ENCODE results near the gene RABGAP1L. TPM values are rescaled to one million over a fixed set of nuclear protein-coding genes. Genes with fewer than 3 reads are reported as not detected.

RABGAP1L gene
- total and polyA plus RNA-seq, 2 of the 8 experiments (the other 6 are each of a cell fraction or from before 2014, with no cell fraction given): 33.3 to 156 TPM

DNA sequence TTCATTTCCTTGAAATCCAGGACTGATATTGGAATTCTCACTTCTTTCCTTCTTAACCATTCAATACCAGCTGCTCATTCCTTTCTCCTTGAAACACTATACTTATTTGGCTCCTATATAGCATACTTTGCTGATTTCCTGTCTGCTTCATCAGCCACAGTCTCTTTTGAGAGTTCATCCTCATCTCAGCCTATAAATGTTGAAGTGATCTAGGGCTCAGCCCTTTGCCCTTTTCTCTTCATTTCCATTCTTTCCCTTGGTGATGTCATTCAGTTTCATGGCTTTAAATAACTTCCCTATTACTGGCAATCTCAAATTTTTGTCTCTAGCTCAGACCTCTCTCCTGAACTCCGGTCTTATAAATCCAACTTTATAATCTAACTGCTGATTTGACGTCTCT lies 24.1 kb upstream of the RABGAP1L start:
- 57% methylated on average over 2 of the region's 2 CpGs; no CpG with 5 or more reads in 1 of the 2 experiments for WGBS, 2 experiments (ENCODE audit: extremely low coverage in 1 of 2, insufficient coverage in 1 of 2, insufficient read length in 1 of 2, insufficient replicate concordance in 2 of 2, low coverage in 1 of 2, low lambda C conversion rate in 2 of 2, missing lambda C conversion rate in 1 of 2)
- DNase-seq (ENCODE audit: low read depth in 1 of 2, low spot score in 2 of 2) (no peak), FAIRE-seq (no peak)
- no peak overlapping the region for H2BK15ac ChIP-seq (ENCODE audit: low read length)
- ChIA-PET CTCF (ENCODE audit: partially characterized antibody) (interaction anchor here (1.5 kb wide), 1 partner anchor 20 kb away, joined by 3 read pairs; no protein-coding TSS in a partner anchor), POLR2A (ENCODE audit: partially characterized antibody) (no interaction called here)
- H3K4me2 ChIP-seq (ENCODE audit: insufficient read depth in 1 of 2, low read depth in 2 of 2, low read length in 2 of 2): no peak overlapping the region
- no peaks in the 10 kb centered on the region for H3K79me2 ChIP-seq (ENCODE audit: control insufficient read depth in 1 of 2, insufficient read depth in 2 of 2, low read length in 2 of 2)
- H3K4ac ChIP-seq (replicated peaks; ENCODE audit: insufficient read length, low read depth, low read length): no peak overlapping the region
- no peak overlapping the region for H4K91ac ChIP-seq (replicated peaks; ENCODE audit: insufficient read length, low read length)
- H4K20me1 ChIP-seq (replicated peaks in 1 of 2; ENCODE audit: control insufficient read depth in 1 of 2, insufficient read depth in 2 of 2, low read length in 2 of 2): no peaks in the 10 kb centered on the region
- no peak overlapping the region for H3K9ac ChIP-seq (replicated peaks in 1 of 4; ENCODE audit: extremely low read depth in 1 of 4, low read depth in 3 of 4, low read length in 3 of 4)
- no peak overlapping the region for H2BK20ac ChIP-seq (ENCODE audit: low read length)
- H3K14ac ChIP-seq (ENCODE audit: insufficient read length): no peak overlapping the region
- no peak overlapping the region for H3K18ac ChIP-seq (ENCODE audit: extremely low read depth, low read length)
- H3K23me2 ChIP-seq (ENCODE audit: low read depth, low read length): no peaks in the 10 kb centered on the region
- H3K23ac ChIP-seq (ENCODE audit: insufficient read length): no peak overlapping the region
- H3K4me1 ChIP-seq (replicated peaks in 1 of 4; ENCODE audit: control insufficient read depth in 3 of 4, insufficient read depth in 4 of 4, low read length in 3 of 4): peaks cover 0 to 6% (median 0%) of the 10 kb centered on the region in 4 experiments; a peak in 3 of 7 replicates
- H3K36me3 ChIP-seq (ENCODE audit: control insufficient read depth in 2 of 4, insufficient read depth in 4 of 4, low read length in 3 of 4): 0 out of 8 replicates have a peak, but pooled peaks cover 0 to 2% (median 0%) of the 10 kb centered on the region in 4 experiments
- peaks cover 4 to 9% of the 10 kb centered on the region in 2 experiments; a peak in 3 of 4 replicates for H3K9me3 ChIP-seq (ENCODE audit: insufficient read depth in 2 of 2, low read depth in 1 of 2, low read length in 1 of 2)
- H3K79me1 ChIP-seq (ENCODE audit: low read depth, low read length): no peaks in the 10 kb centered on the region
- H3K56ac ChIP-seq (replicated peaks; ENCODE audit: insufficient read length, low read depth, low read length): no peak overlapping the region
- no peak overlapping the region for H2BK120ac ChIP-seq (replicated peaks; ENCODE audit: low read depth, low read length)
- no peak overlapping the region for H4K5ac ChIP-seq (ENCODE audit: insufficient read length, low read depth, low read length)
- no peak overlapping the region for H3K27ac ChIP-seq (ENCODE audit: low read depth, low read length)
- H2AK5ac ChIP-seq (ENCODE audit: low read depth, low read length): no peak overlapping the region
- H3K27me3 ChIP-seq (replicated peaks in 1 of 4; ENCODE audit: control insufficient read depth in 3 of 4, extremely low read depth in 1 of 4, insufficient read depth in 3 of 4, low read length in 3 of 4): no peaks in the 10 kb centered on the region
- H2BK5ac ChIP-seq (ENCODE audit: low read depth, low read length): no peak overlapping the region
- no peak overlapping the region for H4K8ac ChIP-seq (ENCODE audit: extremely low read depth, insufficient read depth, low read length)
- H3K4me3 ChIP-seq (ENCODE audit: extremely low read depth in 1 of 4, insufficient read depth in 2 of 4, low read depth in 3 of 4, low read length in 4 of 4): no peak overlapping the region
- H2AFZ ChIP-seq (ENCODE audit: low read length): no peak overlapping the region
- H2BK12ac ChIP-seq (ENCODE audit: low read depth, low read length): no peak overlapping the region
- no peak for TF ChIP-seq TEAD4 (IDR thresholded peaks at IDR 0.05; ENCODE audit: low read depth, low read length)

Data from H1 (cell line).